ENCODE data around the gene MCUB.

MCUB gene

DNA sequence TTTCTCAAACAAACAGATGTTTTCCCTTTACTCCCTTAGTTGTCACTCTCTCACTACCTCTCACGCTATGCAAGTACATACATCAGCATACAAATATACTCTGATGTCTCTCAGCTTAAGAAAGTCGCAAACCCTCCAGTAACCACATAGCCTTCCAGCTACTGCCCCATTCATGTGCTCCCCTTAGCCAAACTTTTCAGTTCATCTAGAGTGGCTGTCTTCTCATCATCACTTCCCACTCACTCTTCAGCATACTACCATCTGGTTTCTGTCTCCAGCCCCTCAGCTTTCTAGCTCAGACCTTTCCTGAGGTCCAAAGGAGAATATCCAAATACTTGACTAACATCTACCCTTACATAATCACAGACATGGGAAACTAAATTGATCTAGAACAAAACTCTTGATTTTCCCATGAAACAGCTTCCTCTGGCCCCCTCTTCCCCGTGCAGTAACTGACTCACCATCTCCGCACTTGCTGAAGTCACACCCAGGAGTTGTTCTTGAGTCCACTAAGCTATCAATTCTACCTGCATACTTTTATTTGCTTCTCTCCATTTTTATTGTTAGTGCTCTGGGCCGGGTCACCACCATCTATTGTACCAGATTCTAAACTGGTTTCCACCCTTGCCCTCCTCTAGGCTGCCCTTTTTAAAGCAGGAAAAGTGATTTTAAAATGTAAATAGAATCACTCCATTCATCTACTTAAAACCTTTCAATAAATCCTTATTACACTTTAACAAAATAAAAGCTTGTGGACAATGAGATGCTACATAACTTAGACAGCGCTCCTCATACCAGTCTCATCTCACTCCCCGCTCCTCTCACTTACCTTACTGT, 86.0 kb downstream of the MCUB start:
- ChIA-PET POLR2A (interaction anchor here (0.5 to 0.6 kb wide), 2 partner anchors 18 to 65 kb away, joined by 3 to 4 read pairs; no protein-coding TSS in a partner anchor), CTCF (no interaction called here)
- Histone ChIP-seq H3K9me3 (ENCODE audit: control insufficient read depth, insufficient read depth, low read depth, low read length) (no peaks in the 10 kb centered on the region), H3K27ac (ENCODE audit: extremely low read depth, low read depth, low read length) (no peak overlapping the region), H3K4me3 (ENCODE audit: low read depth, low read length) (no peak overlapping the region), H3K36me3 (ENCODE audit: control insufficient read depth in 2 of 2, insufficient read depth in 1 of 2, low read length in 2 of 2) (no peaks in the 10 kb centered on the region), H3K4me1 (ENCODE audit: control insufficient read depth, insufficient read depth, low read length) (no peaks in the 10 kb centered on the region)
- TF ChIP-seq ZNF169 (tag by site-specific recombination; IDR thresholded peaks at IDR 0.05) = no peak
- no peak for TF ChIP-seq ZNF549 (tag by site-specific recombination; IDR thresholded peaks at IDR 0.05)
- TF ChIP-seq ZNF426 (tag by site-specific recombination; IDR thresholded peaks at IDR 0.05) = no peak
- TF ChIP-seq ZNF114 (tag by site-specific recombination; IDR thresholded peaks at IDR 0.05) = no peak
- TF ChIP-seq ZBTB7A (tag by site-specific recombination; IDR thresholded peaks at IDR 0.05; ENCODE audit: low read depth) = no peak
- TF ChIP-seq ZNF23 (tag by site-specific recombination; IDR thresholded peaks at IDR 0.05; ENCODE audit: borderline replicate concordance) = no peak
- no peak for TF ChIP-seq ZNF837 (tag by site-specific recombination; IDR thresholded peaks at IDR 0.05)
- no peak for TF ChIP-seq ZNF664 (tag by site-specific recombination; IDR thresholded peaks at IDR 0.05)
- TF ChIP-seq, protein P1, sequence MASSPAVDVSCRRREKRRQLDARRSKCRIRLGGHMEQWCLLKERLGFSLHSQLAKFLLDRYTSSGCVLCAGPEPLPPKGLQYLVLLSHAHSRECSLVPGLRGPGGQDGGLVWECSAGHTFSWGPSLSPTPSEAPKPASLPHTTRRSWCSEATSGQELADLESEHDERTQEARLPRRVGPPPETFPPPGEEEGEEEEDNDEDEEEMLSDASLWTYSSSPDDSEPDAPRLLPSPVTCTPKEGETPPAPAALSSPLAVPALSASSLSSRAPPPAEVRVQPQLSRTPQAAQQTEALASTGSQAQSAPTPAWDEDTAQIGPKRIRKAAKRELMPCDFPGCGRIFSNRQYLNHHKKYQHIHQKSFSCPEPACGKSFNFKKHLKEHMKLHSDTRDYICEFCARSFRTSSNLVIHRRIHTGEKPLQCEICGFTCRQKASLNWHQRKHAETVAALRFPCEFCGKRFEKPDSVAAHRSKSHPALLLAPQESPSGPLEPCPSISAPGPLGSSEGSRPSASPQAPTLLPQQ (tag by site-specific recombination; IDR thresholded peaks at IDR 0.05) = no peak
- TF ChIP-seq ZNF521 (tag by site-specific recombination; IDR thresholded peaks at IDR 0.05) = no peak
- no peak for TF ChIP-seq ZNF311 (tag by site-specific recombination; IDR thresholded peaks at IDR 0.05; ENCODE audit: borderline replicate concordance)
- TF ChIP-seq, protein P2, sequence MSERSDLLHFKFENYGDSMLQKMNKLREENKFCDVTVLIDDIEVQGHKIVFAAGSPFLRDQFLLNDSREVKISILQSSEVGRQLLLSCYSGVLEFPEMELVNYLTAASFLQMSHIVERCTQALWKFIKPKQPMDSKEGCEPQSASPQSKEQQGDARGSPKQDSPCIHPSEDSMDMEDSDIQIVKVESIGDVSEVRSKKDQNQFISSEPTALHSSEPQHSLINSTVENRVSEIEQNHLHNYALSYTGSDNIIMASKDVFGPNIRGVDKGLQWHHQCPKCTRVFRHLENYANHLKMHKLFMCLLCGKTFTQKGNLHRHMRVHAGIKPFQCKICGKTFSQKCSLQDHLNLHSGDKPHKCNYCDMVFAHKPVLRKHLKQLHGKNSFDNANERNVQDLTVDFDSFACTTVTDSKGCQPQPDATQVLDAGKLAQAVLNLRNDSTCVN (tag by site-specific recombination; optimal IDR thresholded peaks at IDR 0.05) = no peak

DNA sequence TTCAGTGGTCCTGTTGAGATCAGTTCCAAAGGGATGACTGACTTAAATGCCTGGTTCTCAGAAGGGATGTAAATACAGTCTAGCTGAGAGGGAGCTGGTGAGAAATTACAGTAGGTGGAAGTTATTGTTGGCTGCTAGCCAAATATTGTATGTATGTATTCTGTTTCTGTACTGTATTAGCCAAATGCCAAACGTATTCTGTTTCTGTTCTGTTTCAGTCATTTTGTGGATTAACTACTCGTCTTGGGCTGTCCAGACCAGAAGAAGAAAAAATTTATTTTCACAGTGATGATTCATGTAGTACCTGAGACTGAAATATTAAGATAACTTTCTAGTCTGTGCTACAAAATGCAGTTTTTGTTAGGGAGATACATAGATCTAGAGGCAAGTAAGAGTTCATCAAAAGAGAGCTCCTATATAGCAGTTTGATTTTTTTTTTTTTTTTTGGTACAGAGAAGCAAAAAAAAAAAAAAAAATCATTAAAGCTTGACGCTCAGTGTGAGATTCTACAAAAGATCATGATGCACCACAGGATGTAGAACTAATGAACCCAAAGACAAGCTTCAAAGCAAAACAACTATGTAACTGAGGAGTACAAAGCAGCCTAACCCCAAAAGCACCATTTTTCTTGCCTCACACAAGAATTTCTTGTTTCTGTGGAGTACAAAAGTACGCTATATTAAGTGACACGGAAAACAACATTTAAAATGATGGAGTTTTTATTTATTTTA, 88.4 kb downstream of the MCUB start:
- Histone ChIP-seq H3K36me3 (ENCODE audit: control insufficient read depth in 2 of 2, insufficient read depth in 1 of 2, low read length in 2 of 2) (no peaks in the 10 kb centered on the region), H3K4me3 (ENCODE audit: low read depth, low read length) (no peak overlapping the region), H3K4me1 (ENCODE audit: control insufficient read depth, insufficient read depth, low read length) (no peaks in the 10 kb centered on the region), H3K27ac (ENCODE audit: extremely low read depth, low read depth, low read length) (no peak overlapping the region), H3K9me3 (ENCODE audit: control insufficient read depth, insufficient read depth, low read depth, low read length) (no peaks in the 10 kb centered on the region)
- ChIA-PET CTCF (interaction anchor here (0.7 kb wide), 1 partner anchor 277 kb away, joined by 3 read pairs; no protein-coding TSS in a partner anchor), POLR2A (no interaction called here)
- TF ChIP-seq YY1 (tag by site-specific recombination; IDR thresholded peaks at IDR 0.05) (no peak), ZNF544 (tag by site-specific recombination; IDR thresholded peaks at IDR 0.05) (no peak), ZNF19 (tag by site-specific recombination; IDR thresholded peaks at IDR 0.05; ENCODE audit: low read depth) (no peak), ZNF510 (tag by site-specific recombination; IDR thresholded peaks at IDR 0.05; ENCODE audit: insufficient replicate concordance) (no peak), ZBTB7A (tag by site-specific recombination; IDR thresholded peaks at IDR 0.05; ENCODE audit: low read depth) (no peak), ZNF629 (tag by site-specific recombination; IDR thresholded peaks at IDR 0.05) (no peak), ZNF394 (tag by site-specific recombination; IDR thresholded peaks at IDR 0.05; ENCODE audit: borderline replicate concordance) (no peak), ZNF248 (tag by site-specific recombination; IDR thresholded peaks at IDR 0.05) (no peak), KLF7 (tag by site-specific recombination; IDR thresholded peaks at IDR 0.05; ENCODE audit: borderline replicate concordance) (no peak), ZNF146 (tag by site-specific recombination; IDR thresholded peaks at IDR 0.05) (no peak), BCL11B (tag by site-specific recombination; IDR thresholded peaks at IDR 0.05; ENCODE audit: low read depth) (no peak), IKZF3 (tag by site-specific recombination; IDR thresholded peaks at IDR 0.05) (no peak), ZNF664 (tag by site-specific recombination; IDR thresholded peaks at IDR 0.05) (no peak), ZNF585B (tag by site-specific recombination; IDR thresholded peaks at IDR 0.05) (no peak)
- TF ChIP-seq, protein P3, sequence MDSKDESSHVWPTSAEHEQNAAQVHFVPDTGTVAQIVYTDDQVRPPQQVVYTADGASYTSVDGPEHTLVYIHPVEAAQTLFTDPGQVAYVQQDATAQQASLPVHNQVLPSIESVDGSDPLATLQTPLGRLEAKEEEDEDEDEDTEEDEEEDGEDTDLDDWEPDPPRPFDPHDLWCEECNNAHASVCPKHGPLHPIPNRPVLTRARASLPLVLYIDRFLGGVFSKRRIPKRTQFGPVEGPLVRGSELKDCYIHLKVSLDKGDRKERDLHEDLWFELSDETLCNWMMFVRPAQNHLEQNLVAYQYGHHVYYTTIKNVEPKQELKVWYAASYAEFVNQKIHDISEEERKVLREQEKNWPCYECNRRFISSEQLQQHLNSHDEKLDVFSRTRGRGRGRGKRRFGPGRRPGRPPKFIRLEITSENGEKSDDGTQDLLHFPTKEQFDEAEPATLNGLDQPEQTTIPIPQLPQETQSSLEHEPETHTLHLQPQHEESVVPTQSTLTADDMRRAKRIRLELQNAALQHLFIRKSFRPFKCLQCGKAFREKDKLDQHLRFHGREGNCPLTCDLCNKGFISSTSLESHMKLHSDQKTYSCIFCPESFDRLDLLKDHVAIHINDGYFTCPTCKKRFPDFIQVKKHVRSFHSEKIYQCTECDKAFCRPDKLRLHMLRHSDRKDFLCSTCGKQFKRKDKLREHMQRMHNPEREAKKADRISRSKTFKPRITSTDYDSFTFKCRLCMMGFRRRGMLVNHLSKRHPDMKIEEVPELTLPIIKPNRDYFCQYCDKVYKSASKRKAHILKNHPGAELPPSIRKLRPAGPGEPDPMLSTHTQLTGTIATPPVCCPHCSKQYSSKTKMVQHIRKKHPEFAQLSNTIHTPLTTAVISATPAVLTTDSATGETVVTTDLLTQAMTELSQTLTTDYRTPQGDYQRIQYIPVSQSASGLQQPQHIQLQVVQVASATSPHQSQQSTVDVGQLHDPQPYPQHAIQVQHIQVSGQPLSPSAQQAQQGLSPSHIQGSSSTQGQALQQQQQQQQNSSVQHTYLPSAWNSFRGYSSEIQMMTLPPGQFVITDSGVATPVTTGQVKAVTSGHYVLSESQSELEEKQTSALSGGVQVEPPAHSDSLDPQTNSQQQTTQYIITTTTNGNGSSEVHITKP (tag by site-specific recombination; IDR thresholded peaks at IDR 0.05) = no peak
